HG03565 (cell line): Measurements from ENCODE around the gene CST9.

Source experiments
- ATAC-seq: cut with Tn5 transposase; IDR thresholded peaks from one replicate; pipeline ENCODE4 v1.9.1; 2021; ENCODE audit warnings: mild to moderate bottlenecking, moderate library complexity; ENCODE audit not compliant: unreplicated experiment

CST9 gene, protein sequence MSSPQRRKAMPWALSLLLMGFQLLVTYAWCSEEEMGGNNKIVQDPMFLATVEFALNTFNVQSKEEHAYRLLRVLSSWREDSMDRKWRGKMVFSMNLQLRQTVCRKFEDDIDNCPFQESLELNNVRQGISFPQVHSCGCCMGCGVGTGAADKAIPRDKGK

DNA sequence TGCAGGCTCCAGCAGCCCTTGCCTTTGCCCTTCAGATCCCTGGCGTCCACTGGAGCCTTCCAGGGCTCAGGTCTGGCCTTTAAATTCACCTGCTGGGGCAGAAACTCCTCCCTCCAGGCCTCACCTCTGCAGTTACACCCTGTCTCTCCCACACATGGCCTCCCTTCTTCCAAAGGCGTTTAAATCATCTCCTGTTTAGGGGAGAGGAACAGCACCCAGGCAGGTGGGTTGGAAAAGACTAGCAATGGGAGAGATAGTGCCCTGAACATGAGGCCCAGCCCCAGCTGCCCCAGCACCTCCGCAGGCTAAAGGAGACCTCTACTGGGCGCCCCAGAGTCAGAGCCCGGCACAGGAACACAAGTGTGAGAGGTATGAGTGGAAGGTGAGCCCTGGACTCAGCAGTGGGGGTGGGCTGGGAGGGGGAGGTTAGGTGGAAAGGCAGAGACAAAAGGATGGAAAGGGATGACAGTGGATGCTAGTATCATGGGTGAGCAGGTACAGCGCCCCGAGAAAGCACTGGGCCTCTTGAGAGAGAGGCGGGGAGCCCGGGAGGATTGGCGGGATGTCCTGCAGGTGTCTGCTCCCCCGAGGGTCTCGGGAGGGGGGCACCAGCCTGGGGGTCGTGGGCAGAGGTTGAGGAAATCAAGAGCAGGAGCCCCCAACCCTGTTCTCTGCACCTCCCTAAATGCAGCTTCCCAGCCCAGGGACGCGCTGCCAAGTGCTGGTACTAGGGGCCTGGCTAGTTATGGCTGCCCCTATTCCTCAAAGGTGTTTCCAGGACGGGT, at the start of gene CST9:
Gene CST9, minus strand, starts transcription at position 51 of the 785 bp plus-strand sequence. CDS start 53 bp downstream, outside the sequence.
- ATAC-seq, result no peak

DNA sequence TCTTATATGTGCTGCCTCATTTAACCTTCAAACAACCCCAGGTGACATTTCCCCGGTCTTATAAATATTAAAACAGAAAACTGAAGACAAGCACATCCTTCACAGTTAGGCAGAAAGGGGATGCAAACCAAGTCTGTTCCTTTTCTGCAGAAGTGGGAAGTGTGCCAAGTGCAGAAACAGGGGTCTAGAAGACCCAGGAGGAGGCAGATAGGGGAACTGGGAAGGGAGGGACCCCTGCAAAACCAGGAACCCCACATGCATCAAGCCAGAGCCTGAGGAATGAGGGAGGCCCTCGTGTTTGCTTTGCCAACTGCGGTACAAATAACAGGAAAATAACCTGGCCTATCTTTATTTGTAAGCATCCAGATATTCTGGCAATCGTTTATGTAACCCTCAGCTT, 49.0 kb upstream of the CST9 start:
- ATAC-seq, result no peak

DNA sequence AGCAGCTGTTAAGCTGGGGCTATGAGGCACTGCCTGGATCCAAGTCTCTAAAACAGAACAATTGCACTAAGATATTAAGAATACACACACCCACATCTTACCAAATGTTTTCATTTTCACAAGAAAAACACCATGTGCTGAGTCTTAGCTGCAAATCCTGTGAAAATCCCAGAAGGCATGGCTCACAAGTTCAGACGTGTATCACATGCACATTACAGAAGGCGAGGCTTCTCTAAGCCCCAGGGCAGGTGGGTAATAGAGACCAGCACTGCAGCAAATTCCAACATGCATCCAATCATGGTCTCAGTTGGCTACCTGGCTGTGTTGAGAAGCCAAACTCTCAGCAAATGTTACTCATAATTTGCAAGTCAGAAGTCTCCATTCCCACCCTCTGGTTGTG, 48.3 kb upstream of the CST9 start:
- ATAC-seq, result no peak

DNA sequence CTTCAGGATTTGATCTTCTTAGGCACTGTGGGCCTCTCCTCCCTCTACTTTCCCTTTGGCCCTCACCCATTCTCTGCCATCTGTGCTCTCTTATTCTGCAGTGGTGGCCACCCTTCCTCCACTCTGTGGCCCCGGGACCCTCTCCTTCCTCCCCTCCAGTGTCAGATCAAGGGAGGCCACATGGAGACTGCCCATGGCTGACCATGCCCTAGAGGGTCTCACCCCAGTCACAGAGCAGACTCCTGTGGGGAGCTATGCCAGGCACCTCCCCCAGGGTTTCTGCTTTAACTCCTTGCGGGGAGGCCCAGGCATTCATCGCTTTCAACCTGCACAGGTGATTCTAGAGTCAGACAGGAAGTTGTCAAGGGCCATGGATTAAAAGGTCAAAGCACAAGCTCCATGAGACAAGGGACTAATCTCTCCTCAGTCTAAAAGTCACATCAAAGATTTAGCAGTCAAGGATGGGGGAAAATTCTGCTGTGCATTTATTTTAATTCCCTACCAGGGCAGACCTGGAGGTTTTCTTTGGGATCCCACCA, 47.8 kb upstream of the CST9 start:
- ATAC-seq, result no peak

DNA sequence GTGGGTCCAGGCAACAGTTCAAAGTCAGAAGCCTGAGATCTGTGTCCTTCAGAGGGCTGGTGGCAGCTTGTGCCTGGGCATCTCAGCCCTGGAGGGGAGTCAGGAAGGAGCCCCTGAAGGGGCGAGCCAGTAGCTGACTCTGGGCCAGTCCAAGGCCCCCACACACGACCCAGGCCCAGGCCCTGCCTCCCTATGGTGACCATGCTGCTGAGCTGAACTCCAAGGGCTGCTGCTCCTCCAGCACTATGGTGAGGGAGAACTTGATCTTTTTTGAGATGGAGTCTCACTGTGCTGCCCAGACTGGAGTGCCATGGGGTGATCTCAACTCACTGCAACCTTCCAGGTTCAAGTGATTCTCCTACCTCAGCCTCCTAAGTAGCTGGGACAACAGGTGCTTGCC, 47.2 kb upstream of the CST9 start:
- no peak for ATAC-seq

DNA sequence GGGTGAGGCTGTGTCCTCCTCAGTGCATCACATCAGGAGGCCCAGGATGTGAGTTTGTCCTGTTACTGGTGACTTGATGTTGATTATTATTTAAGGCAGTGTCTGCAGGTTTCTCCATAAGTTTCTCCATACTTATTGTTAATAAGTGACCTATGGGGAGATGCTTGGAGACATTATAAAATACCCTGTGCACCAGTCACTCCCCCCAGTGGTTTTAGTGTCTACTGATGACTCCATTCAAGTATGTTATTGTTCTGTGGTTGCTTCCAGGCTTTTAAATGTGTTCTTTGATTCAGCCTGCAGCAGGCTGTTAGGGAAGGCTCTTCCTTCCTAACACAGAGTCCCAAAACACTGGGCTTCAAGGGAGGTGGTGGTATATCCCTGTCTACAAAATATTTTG, 46.7 kb upstream of the CST9 start:
- no peak for ATAC-seq

DNA sequence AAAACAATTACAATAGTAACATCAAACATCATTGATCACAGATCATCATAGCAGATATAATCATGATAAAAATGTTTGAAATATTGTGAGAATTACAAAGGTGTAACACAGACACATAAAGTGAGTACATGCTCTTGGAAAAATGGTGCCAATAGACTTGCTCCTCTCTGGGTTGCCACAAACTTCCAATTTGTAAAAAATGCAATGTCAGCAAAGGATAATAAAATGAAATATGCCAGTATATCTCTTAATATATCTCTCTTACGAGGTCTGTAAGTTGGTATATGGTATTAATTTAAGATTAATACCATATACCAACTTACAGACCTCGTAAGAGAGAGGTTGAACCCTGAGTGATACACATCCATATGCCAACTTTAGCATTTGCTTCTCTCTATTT, 45.4 kb upstream of the CST9 start:
- no peak for ATAC-seq

DNA sequence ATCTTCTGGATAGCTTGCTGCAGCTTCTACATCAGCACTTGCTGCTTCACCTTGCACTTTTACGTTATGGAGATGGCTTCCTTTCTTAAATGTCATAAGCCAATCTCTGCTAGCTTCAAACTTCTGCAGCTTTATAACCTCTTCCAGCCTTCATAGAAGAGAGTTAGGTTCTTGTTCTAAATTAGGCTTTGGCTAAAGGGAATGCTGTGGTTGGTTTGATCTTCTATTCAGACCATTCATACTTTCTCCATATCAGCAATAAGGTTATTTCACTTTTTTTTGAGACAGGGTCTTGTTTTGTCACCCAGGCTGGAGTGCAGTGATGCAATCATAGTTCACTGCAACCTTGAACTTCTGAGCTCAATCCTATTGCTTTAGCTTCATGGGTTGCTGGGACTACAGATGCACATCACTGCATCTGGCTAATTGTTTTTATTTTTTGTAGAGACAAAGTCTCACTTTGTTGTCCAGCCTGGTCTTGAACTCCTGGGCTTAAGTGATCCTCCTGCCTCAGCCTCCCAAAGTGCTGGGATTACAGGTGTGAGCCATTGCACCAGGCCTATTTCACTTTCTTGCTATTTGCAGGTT, 44.2 kb upstream of the CST9 start:
- no peak for ATAC-seq

DNA sequence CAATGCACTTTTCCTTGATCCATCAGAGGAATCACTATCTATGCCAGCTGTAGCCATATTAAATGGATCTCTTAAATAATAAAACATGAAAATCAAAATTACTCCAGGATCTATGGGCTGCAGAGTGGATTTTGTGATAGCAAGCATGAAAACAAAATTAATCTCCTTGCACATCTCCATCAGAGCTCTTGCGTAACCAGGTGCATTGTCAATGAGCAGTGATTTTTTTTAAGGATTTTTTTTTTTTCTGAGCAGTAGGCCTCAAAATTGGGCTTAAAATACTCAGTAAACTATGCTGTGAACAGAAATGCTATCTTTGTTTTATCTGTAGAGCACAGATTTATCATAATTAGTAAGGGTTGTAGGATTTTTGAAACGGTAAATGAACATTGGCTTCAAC, 43.5 kb upstream of the CST9 start:
- no peak for ATAC-seq

DNA sequence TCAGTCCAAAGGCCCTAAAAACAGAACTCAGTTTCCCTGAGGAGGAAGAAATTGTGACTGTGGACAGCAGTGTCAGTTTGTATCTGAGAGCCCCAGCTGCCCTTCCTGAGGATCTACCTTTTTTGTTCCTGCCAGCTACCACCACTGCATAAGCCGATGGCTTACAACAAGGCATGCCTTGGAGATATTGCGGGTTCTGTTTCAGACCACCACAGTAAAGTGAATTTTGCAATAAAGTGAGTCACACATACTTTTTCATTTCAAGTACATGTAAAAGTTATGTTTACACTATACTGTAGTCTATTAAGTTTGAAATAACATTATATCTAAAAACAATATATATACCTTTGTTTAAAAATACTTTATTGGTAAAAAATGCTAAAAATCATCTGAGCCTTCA, 41.6 kb upstream of the CST9 start:
- no peak for ATAC-seq

DNA sequence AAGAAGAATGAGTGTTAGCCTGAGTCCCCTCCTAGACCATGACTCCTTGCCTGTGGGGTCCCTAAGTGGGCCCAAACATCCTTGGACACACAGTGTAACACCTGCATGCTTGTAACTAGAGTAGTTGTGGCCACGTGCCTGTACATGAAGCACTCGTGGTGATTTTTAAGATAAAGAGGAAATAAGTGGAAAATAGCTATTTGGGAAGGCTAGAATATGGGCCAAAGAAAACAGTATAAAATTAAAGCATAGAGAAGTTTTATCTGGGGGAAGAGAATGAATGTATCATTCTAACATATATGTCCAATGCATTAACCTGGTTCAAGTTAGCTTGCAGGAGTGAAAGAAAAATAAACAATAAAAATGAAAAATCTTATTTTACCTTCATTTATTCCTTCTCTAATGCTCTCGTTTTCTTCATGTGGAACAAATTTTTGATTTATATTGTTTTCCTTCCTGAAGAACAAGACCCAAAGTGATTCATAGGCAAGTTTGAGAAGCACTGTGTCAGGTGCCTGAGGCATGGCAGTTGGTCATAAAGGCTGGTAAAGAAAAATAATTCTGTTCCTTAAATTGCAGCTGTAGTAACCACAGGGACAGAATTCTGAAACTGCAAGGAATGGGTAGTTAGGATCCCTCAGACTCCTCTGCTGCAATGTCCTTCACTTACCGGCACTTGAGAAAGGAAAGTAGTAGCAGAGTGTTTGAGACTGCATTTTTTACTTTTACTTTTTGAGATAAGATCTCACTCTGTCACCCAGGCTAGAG, 40.6 kb upstream of the CST9 start:
- ATAC-seq, result no peak

DNA sequence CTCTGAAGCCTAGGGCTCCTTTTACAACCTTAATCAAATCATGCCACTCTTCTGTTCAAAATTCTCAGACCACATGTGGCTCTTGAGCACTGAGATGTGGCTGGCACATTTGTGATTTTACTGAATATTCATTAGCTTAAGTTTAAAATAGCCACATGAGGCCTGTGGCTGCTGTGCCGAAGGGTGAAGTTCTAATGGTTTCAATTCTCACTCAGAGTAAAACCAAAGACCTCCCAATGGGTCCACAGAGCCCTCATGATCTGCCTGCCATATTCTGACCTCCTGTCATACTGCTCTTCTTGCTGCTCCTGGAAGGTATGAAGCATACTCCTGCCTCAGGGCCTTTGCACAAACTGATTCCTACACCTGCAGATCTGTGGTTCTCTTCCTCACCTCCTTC, 39.9 kb upstream of the CST9 start:
- no peak for ATAC-seq

DNA sequence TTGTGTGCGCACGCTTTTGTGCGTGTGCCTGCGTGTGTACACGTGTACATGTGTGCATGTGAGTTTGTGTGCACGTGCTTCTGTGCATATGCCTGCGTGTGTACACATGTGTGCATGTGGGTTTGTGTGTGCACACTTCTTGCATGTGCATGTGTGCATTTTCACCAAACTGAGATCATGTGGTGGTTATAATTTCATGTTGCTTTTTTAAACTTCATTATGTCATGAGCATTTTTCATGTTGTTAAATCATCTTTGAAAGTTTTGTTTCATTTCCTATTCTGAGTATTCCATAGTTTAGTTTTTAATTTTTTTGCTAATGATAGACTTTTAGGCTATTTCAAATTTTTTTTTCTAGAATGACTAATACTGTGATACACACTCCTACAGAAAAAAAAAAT, 38.4 kb upstream of the CST9 start:
- ATAC-seq, result no peak

DNA sequence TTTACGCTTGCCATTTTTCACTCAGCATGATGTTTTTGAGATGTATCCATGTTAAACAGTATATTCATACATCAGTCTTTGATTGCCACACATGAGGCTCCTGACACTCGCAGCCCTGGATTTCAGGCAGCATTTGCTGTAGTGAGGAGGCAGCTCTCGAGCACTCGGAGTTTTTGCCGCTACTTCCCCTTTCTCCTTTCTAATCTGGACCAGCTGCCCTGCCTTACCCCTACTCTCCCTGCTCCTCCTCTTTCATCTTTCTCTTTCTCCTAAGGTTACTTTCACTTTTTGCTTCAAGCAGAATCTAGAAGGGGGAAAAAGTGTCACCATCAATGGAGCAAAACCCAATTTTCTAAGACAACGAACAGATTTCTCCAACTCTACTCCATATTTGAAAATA, 37.9 kb upstream of the CST9 start:
- no peak for ATAC-seq

DNA sequence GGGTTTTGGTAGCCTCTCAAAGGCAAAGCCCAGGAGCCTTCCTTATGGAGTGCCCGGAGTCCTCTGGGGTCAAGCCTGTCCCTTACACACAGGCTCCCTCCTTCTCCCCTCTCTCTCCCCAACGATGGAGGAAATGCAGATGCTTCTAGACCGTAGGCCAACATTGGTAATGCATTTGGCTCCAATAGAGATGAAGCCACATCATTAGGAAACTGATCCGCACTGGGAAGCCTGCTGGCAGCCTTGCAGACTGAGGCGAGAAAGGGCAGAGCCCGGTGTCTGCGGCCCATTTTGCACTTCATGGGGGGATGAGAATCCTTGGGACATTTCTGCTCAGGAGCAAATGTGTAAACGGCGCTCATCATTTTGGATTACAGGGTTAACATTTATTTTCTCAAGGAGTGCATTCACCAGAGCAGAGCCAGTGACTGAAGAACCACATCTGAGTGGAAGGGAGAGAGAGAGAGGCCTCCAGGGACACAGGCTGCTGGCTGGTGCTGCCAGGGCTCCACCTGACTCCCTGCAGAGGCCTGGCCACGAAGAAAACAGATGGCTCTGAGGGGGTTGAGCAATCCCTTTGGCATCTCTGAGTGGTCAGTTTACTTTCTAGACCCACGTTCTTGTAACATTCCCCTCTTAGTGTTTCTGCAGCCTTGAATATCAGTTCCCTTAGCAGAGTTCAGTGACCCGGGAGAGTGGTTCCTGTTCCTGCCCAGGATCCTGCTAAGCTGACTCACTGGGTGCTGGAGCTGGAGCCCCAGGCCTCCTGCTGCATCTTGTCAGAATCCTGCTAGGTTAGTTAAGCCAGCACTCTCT, 36.4 kb upstream of the CST9 start:
- ATAC-seq, result no peak

DNA sequence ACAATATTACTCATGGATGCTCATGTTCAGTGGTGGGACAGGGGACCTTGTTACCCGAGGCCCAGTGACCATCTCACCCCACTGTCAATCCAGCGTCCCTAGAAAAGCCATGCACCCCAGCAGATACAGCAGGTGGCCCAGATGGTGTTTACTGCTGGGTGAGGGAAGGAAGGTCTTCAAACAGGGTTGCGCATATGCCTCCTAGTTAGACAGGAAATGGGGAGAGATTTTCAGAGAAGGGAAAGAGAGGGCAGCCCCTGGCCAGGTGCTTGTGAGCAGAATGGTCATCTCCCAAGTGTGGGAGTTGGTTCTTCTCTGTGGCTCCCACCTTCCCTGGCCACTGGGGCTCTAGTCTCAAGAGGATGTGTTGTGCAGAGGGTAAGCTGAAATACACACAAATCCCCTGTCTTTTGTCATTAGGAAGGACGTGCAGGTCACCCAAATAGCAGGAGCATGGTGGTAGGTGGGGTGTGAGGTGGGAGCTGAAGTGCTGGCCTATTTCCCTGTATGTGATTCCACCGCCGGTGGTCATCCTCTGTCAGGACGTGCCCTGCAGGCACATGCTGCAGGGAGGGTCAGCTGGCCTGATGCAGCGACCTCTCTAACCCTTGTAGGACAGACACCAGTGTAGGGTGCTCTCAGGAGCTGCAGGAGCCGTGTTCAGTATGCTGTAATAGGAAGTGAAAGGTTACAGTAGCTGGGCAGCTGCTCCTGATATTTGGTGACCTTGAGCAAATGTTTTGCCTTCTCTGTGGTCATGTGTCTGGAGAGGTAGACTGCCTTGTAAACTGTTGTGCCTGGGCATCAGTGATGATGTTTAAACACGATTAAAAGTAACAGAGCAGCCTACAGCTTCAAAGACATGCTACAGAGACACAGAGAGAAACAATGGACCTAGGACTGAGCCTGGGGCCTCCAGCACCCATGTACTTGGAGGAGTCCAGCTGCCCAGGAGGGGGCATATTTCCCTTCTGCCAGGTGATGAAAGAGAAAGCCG, 35.3 kb upstream of the CST9 start:
- ATAC-seq, result no peak

DNA sequence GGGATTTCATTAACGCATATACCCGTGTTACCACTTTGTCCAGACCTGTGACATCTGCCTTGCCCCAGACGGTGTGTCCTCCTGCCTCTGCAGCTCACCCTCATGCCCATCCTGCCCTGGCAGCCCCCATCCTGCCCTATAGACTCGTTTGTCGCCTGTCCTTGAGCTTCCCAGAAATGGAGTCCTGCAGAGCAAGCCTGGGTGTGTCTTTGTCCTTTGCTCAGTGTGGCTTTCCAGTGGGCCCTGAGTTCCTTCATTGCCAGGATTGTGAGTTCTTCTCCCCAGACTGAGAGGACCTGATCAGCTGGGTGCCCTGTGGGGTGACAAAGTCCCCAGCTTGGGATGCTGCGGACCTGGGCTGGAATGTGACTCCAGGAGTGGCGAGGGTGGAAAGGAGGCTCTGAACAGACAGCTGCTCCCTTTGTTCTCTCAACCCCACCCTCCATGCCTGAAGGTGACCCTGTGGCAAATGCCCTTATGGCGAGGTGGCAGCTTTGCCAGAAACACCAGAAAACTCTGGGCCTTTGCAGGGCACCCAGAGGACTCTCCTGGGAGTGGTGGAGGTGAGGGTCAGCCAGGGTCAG, 34.4 kb upstream of the CST9 start:
- ATAC-seq, result no peak

DNA sequence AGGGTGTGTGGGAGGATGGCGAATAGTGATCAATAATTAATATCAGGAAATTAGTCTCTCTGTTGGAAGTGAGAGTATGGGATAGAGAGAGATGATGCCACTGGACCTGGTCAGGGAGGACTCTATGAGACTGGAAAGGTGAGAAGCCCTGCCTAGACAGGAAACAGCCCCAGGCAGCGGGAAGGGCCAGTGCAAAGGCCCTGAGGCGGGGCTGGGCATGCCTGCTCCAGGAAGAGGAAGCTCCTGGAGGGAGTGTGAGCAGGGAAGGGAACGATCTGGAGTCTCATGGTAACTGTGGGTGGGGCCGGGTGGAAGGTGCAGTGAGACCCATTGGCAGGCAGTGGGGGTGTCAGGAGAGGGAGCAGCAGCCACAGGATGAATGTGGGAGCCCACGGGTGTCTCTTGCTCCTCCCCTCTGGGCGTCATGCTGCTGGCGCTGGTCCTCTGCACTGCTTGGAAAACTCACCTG, 33.8 kb upstream of the CST9 start:
- ATAC-seq, result no peak

DNA sequence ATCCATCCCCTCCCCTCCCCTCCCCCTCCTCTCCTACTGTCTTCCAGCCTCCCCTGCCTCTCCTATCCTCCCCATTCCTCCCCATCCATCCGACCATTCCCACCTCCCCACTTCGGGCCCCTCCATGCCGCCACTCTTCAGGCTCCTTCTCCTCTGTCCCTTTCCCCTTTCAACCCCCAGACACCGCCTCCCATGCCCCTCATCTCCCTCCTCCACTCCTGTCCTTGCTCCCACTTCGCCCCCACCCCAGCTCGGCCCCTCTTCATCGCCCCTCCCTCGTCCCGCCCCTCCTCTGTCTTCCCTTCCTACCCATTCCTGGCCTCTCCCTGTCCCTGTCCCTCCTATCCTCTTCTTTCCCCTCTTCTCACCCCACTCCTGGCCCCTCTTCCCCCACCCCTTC, 32.6 kb upstream of the CST9 start:
- no peak for ATAC-seq
